Activated T-cell treated with anti-CD3 and anti-CD28 coated beads, Interleukin-2, amount 50 U/mL, for 4 hours (primary cell): ENCODE data around the gene IFNA2. TPM values are rescaled to one million over a fixed set of nuclear protein-coding genes. Genes with fewer than 3 reads are reported as not detected.
"Not testable (repeated sequence)": the region's sequence is repeated elsewhere in the genome, so short reads cannot be mapped to it uniquely, and the experiment has no call there.

Experiments
- ATAC-seq, 2 donors: fragments of 200-7000 bp; cut with Tn5 transposase; one replicate each; pipeline ENCODE4 v1.10.0; 2021
- DNase-seq: peaks from one replicate; pipeline ENCODE4 v3.0.0-alpha.2; 2020
- H3K27me3 Mint-ChIP-seq: one replicate; pipeline ENCODE4 v1.8.0; 2021; ENCODE audit warnings: low read depth, mixed read lengths
- H3K36me3 Mint-ChIP-seq: one replicate; pipeline ENCODE4 v1.8.0; 2022; ENCODE audit warnings: mixed read lengths; ENCODE audit not compliant: insufficient read depth
- H3K4me1 Mint-ChIP-seq: one replicate; pipeline ENCODE4 v1.8.0; 2021; ENCODE audit warnings: low read depth, mixed read lengths
- H3K4me3 Mint-ChIP-seq: one replicate; pipeline ENCODE4 v1.8.0; 2021; ENCODE audit warnings: mild to moderate bottlenecking, moderate library complexity, mixed read lengths
- H3K9me3 Mint-ChIP-seq: one replicate; pipeline ENCODE4 v1.8.0; 2021; ENCODE audit warnings: mixed read lengths
- total RNA-seq, 3 donors: library from RNA; stranded (reverse); gene quantifications; one replicate each; pipeline ENCODE4 v1.2.1, GENCODE V29; 2021

IFNA2 gene
- total RNA-seq, 3 donors from 2014 or later: not detected

DNA sequence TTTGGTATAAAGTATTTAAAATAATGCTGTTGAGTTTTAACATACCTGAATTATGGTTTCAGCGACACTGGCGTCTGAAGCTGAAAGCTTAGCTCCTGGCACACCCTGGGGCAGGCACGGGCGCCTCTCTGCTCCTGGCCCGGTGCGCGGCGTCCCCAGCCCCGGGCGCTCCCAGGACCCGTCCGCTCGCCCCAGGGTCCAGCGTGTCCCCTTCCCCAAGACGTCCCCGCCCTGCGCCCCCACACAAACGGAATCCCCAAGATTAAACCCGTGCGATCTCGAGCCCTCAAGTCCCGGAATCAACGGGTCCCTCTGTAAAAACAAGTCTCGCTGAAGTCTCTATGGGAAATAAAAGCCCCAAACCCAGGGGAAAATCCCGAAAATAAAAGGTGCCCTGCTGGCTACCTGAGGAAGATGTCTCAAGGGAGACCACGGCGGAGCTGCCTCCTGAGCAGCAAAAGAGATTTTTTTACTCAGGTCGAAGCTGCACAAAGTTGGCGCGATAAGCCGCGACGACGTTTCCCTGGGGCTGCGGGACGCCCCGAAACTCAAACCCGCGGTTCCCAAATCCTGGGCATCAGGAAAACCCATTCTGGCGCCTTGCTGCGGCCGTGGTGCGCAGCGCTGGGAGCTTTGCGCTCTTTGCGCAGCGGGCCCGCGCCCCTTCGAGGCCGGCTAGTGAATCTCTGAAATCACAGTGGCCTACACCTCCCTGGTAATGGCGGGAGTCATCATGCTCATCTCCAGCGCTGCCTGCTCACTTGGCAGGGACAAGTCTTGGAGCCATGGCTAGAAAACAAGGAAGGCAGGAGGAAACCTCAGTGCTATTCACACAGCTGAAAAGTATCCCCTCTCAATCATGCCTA is 17.4 kb upstream of the IFNA2 start:
- peak; percentile 65 to 71 for ATAC-seq
- peak overlapping the region; percentile 46 for H3K4me3 Mint-ChIP-seq

GRCh38 chr9:21399956-21400355 is 14.8 kb upstream of the IFNA2 start:
- no peak for ATAC-seq
- Mint-ChIP-seq H3K9me3 (no peaks in the 10 kb centered on the region), H3K27me3 (peaks cover 66% of the 10 kb centered on the region), H3K36me3 (no peaks in the 10 kb centered on the region), H3K4me3 (no peak overlapping the region), H3K4me1 (peaks cover 18% of the 10 kb centered on the region)
- DNase-seq: no peak

More for the DNA sequence above, 17.4 kb upstream of the IFNA2 start:
- no peak for DNase-seq
- no peaks in the 10 kb centered on the region for H3K9me3 Mint-ChIP-seq
- peaks cover 10% of the 10 kb centered on the region for H3K4me1 Mint-ChIP-seq
- H3K36me3 Mint-ChIP-seq: no peaks in the 10 kb centered on the region
- peaks cover 45% of the 10 kb centered on the region for H3K27me3 Mint-ChIP-seq

DNA sequence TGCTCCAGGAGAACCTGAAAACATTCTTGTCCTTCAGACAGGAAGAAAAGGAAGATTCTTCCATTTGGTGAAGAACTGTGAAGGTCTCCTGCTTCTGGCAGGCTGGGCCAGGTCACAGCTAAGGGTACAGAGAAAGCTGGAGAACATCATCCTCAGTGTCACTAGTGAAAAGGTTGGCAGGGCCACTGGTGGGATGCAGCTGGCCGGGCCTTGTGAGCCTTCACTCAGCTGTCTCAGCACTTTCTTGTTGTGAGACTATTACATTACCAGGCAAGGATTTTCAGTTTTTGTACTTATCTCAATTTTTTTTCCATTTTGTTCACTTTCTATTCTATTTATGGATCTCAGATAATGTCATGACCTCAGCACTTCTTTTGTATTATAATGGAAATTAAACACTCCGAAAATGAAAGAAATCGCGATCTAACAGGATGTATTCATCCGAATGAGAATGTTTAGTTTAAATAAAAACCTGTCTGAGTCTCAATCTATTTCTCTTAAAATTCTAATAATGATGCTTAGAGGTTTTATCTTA is 13.8 kb upstream of the IFNA2 start:
- ATAC-seq (no peak), DNase-seq (no peak)
- H3K4me3 Mint-ChIP-seq: no peak overlapping the region
- peaks cover 18% of the 10 kb centered on the region for H3K4me1 Mint-ChIP-seq
- no peaks in the 10 kb centered on the region for H3K9me3 Mint-ChIP-seq
- H3K27me3 Mint-ChIP-seq: peaks cover 61% of the 10 kb centered on the region
- H3K36me3 Mint-ChIP-seq: no peaks in the 10 kb centered on the region

DNA sequence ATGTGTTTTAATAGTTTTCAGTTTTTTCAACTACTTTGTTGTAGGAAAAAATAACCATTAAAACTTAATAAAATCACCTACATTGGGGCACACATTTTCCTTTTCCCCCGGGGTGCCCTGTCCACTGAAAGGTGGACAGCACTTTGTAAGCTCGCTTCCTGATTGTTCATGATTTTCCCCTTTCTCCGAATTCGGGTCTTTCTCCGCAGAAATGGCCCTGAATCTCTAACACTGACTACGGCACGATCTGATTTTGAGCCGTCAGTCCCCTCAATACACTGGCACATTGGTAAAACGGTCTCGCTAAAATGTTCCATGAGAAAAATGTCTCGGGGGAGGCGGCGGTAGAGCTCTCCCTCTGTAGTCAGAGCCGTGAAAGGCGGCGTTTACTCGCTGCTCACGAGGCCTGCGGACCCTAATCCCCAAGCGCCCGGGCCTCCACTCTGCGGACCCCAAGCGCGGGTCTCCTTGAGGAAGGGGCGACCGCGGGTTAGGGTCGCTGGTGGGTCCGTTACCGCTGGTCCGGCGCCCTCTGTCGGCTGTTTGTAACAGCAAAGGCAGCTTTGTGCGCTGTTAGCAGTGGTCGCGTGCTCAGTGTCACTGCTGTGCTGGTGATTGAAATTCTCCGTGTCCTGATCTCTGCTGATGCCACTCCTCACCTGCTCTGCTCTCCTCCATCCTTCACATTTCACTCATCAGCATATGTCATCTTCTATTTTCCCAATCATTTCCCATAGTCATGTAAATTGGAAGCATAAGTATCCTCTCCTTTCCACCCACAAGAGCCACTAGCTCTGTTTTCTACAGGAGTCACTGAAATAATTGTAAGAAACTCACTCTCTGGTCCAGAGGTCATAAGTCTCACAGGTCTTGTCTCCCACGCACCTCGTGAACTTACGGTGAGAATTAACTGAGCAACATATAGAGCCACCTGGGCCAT is 10.8 kb upstream of the IFNA2 start:
- Mint-ChIP-seq H3K36me3 (no peaks in the 10 kb centered on the region), H3K4me3 (peak overlapping the region; percentile 74), H3K27me3 (peaks cover 65% of the 10 kb centered on the region), H3K9me3 (no peaks in the 10 kb centered on the region), H3K4me1 (peaks cover 10% of the 10 kb centered on the region)
- peak; percentile 59 for DNase-seq
- peak; percentile 73 to 81 for ATAC-seq

DNA sequence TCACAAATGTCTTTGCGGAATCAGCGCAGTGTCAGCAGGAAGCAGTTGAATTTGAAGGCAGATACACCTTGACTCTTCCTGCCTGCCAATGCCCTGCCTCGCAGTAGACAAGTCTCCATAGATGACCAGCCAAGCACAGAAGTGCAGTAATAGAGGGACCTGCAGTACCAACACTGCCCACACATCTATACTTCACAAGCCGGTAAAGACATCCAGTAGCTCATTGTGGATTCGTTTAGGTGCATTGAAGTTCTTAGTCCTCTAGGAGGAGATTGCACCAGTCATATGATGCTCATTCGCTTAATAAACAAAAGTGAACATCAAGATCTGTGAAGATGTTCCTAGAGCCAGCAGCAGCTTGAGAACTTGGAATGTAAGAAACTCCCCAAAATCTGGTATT is 7.1 kb upstream of the IFNA2 start:
- peaks cover 70% of the 10 kb centered on the region for H3K27me3 Mint-ChIP-seq
- peak; percentile 59 to 68 for ATAC-seq
- DNase-seq: no peak
- H3K9me3 Mint-ChIP-seq: no peaks in the 10 kb centered on the region
- H3K36me3 Mint-ChIP-seq: no peaks in the 10 kb centered on the region
- no peak overlapping the region for H3K4me3 Mint-ChIP-seq
- H3K4me1 Mint-ChIP-seq: peaks cover 8% of the 10 kb centered on the region

- H3K4me3 Mint-ChIP-seq: no peak overlapping the region
- H3K27me3 Mint-ChIP-seq: peaks cover 48% of the 10 kb centered on the region
- DNase-seq (no peak), ATAC-seq (no peak)
- H3K36me3 Mint-ChIP-seq: no peaks in the 10 kb centered on the region
- H3K9me3 Mint-ChIP-seq: no peaks in the 10 kb centered on the region
- peaks cover 10% of the 10 kb centered on the region for H3K4me1 Mint-ChIP-seq
Observed at GRCh38 chr9:21383627-21384026, 1.6 kb downstream of the IFNA2 start.

DNA sequence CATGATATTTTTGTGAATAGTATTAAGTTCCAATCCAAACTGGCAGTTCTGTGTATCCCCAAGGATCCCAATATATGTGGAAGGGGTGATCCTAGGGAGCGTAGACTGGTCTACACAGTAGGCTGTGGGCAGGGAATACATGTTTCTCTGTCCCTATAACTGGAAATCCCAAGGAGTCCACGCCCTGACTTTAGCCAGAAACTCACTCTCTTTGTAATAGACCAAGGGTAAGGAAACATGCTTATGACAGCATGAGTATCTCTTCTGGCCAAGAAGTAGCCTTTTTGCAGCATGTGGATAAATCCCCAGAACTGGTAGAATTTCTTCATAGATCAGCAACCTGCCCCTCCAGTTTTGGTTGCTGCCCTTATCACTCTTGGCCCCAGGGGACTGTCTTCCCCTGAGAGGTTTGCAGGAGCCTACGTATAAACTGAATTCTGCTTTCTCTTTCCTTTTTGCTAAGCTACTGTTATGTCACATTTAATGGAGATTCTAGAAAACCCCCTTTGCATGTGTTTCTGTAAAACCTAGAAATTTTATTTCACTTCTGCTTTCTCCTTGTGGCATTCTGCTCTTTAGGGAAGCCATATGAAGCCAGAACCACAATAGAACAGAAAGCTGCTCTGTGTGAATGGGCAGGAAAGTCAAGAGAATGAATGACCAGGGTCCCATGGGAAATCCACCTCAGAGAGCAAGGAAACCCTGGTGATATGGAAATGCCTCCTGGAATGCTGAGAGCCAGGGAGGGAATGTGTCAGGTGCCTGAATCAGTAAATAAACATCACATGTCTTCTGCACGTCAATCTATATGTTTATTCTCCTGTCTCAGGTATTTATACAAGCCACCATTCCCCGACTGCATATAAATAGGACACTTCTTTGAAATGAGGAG is 3.5 kb downstream of the IFNA2 start:
- H3K4me3 Mint-ChIP-seq: no peak overlapping the region
- ATAC-seq: peak; percentile 90 to 92
- no peak for DNase-seq
- H3K36me3 Mint-ChIP-seq: no peaks in the 10 kb centered on the region
- peaks cover 10% of the 10 kb centered on the region for H3K4me1 Mint-ChIP-seq
- H3K9me3 Mint-ChIP-seq: no peaks in the 10 kb centered on the region
- H3K27me3 Mint-ChIP-seq: peaks cover 47% of the 10 kb centered on the region

GRCh38 chr9:21371467-21371866 is 13.7 kb downstream of the IFNA2 start:
- ATAC-seq, H3K9me3 Mint-ChIP-seq, H3K4me1 Mint-ChIP-seq, H3K4me3 Mint-ChIP-seq, H3K36me3 Mint-ChIP-seq, DNase-seq: not testable (repeated sequence)
- peaks cover 29% of the 10 kb centered on the region for H3K27me3 Mint-ChIP-seq

- Mint-ChIP-seq H3K9me3 (no peaks in the 10 kb centered on the region), H3K36me3 (no peaks in the 10 kb centered on the region), H3K4me1 (no peaks in the 10 kb centered on the region), H3K4me3 (no peak within 1 kb of the TSS), H3K27me3 (peaks cover 17% of the 10 kb centered on the region)
- no peak for ATAC-seq
- no peak for DNase-seq
Observed at GRCh38 chr9:21367957-21368356, 17.2 kb downstream of the IFNA2 start, which contains the start of gene IFNA13. IFNA13 (minus strand) TSS chr9:21368057; CDS start chr9:21368010, 47 bp downstream.

GRCh38 chr9:21367169-21367568 is 18.0 kb downstream of the IFNA2 start:
- H3K4me1 Mint-ChIP-seq, H3K4me3 Mint-ChIP-seq, ATAC-seq, H3K9me3 Mint-ChIP-seq, DNase-seq, H3K36me3 Mint-ChIP-seq: not testable (repeated sequence)
- H3K27me3 Mint-ChIP-seq: peaks cover 17% of the 10 kb centered on the region

DNA sequence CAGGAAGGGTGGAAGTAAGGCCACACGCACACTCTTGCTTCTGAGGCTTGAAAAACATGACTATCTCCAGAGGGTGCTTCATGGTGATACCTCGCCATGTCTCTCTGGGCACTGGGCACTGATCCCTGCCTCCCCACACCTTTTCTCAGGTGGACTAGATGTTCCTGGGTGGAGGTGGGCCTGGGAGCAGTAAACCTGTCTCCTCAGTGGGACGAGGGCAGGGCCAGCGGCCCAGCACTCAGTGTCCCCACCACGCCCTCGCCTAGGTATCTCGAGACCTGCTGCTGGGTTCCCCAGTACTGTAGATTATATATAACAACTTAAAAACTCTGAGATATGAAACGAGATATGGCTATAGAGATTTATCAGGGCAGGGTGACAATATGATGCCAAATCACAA is 22.9 kb downstream of the IFNA2 start:
- Mint-ChIP-seq H3K27me3 (peaks cover 9% of the 10 kb centered on the region), H3K36me3 (no peaks in the 10 kb centered on the region), H3K4me1 (peaks cover 16% of the 10 kb centered on the region), H3K4me3 (no peak overlapping the region), H3K9me3 (no peaks in the 10 kb centered on the region)
- no peak for DNase-seq
- ATAC-seq: no peak

GRCh38 chr9:21357479-21358460 is 27.4 kb downstream of the IFNA2 start:
- Mint-ChIP-seq H3K4me3 (peak overlapping the region; percentile 59), H3K27me3 (peaks cover 4% of the 10 kb centered on the region), H3K4me1 (peaks cover 20% of the 10 kb centered on the region), H3K36me3 (peaks cover 2% of the 10 kb centered on the region), H3K9me3 (peaks cover 5% of the 10 kb centered on the region)
- DNase-seq: no peak
- ATAC-seq: peak; percentile 90 to 91
